SH-SY5Y (cell line): Measurements from ENCODE around the gene CELSR3.

Experiments used
- GATA2 ChIP-seq: IDR thresholded peaks from 2 replicates; pipeline ENCODE4 v1.6.1; 2011; ENCODE audit warnings: mild to moderate bottlenecking, low read depth, low read length
- GATA3 ChIP-seq: IDR thresholded peaks from 2 replicates; pipeline ENCODE4 v1.6.1; 2011; ENCODE audit warnings: low read depth, mild to moderate bottlenecking, low read length, moderate library complexity

- no peak for TF ChIP-seq GATA2
- no peak for TF ChIP-seq GATA3
These were observed 20.1 kb upstream of the CELSR3 start for GRCh38 chr3:48682786-48683185.
